Ascending aorta (tissue), 2 donors: ENCODE results near the gene TUBA3C. TPM values are rescaled to one million over a fixed set of nuclear protein-coding genes. Genes with fewer than 3 reads are reported as not detected.

Source experiments
- DNase-seq, 2 donors: peaks; one replicate each; pipeline ENCODE4 v3.0.0-alpha.2; 2019; ENCODE audit warnings: low spot score in 2 of 2
- H3K27ac ChIP-seq, 2 donors: fragments of 200-600 bp; sonication (generic); one replicate each; pipeline ENCODE4 v1.5.1; 2016 to 2017; ENCODE audit warnings: mild to moderate bottlenecking in 1 of 2
- H3K27me3 ChIP-seq: fragments of 200-600 bp; sonication (generic); one replicate; pipeline ENCODE4 v1.5.1; 2017
- H3K36me3 ChIP-seq, 2 donors: fragments of 200-600 bp; sonication (generic); one replicate each; pipeline ENCODE4 v1.5.1; 2016
- H3K4me1 ChIP-seq, 2 donors: fragments of 200-600 bp; sonication (generic); one replicate each; pipeline ENCODE4 v1.5.1; 2016 to 2017; ENCODE audit warnings: mild to moderate bottlenecking in 1 of 2
- H3K4me3 ChIP-seq, 2 donors: fragments of 200-600 bp; sonication (generic); one replicate each; pipeline ENCODE4 v1.5.1; 2016 to 2017; ENCODE audit warnings: mild to moderate bottlenecking in 1 of 2
- H3K9me3 ChIP-seq, 2 donors: fragments of 200-600 bp; sonication (generic); one replicate each; pipeline ENCODE4 v1.5.1; 2016
- CTCF ChIP-seq, 3 experiments: fragments of 200-600 bp in 2 of 3; fragments of 450-650 bp in 1 of 3; sonication (generic) in 2 of 3; IDR thresholded peaks; one replicate each; pipeline ENCODE4 v1.5.1; 2016 to 2019; ENCODE audit warnings: antibody characterized with exemption in 3 of 3, mild to moderate bottlenecking in 1 of 3, moderate library complexity in 1 of 3
- intact Hi-C: fragments of 100-400 bp; cut with DNase I; formaldehyde crosslinking; loops from one replicate; pipeline ENCODE4 v1.15.1; 2023
- total RNA-seq: library from RNA; depleted of rRNA; stranded (reverse); fragments of >200 nt; gene quantifications from one replicate; pipeline ENCODE4 v1.1.0, GENCODE V29; 2016

Gene TUBA3C
- total RNA-seq, 1 donor from 2014 or later, result not detected

GRCh38 chr13:19158526-19159174 lies 23.0 kb downstream of the TUBA3C start:
- TF ChIP-seq CTCF (IDR thresholded peaks at IDR 0.05), result no peak
- Histone ChIP-seq H3K27ac (no peak overlapping the region), H3K27me3 (no peaks in the 10 kb centered on the region), H3K9me3 (peaks cover 0 to 3% of the 10 kb centered on the region in 2 donors), H3K4me3 (no peak overlapping the region), H3K4me1 (no peaks in the 10 kb centered on the region), H3K36me3 (no peaks in the 10 kb centered on the region)
- intact Hi-C loops, result no loop called here
- DNase-seq, result no peak

GRCh38 chr13:19158006-19158405 lies 23.6 kb downstream of the TUBA3C start:
- H3K36me3 ChIP-seq, result no peaks in the 10 kb centered on the region
- DNase-seq, result no peak
- H3K27me3 ChIP-seq, result no peaks in the 10 kb centered on the region

GRCh38 chr13:19157461-19157860 lies 24.2 kb downstream of the TUBA3C start:
- H3K27ac ChIP-seq, result no peak overlapping the region
- no peak for DNase-seq
- TF ChIP-seq CTCF (IDR thresholded peaks at IDR 0.05), result no peak
- no peaks in the 10 kb centered on the region for H3K27me3 ChIP-seq
- H3K9me3 ChIP-seq, result no peaks in the 10 kb centered on the region
- no peaks in the 10 kb centered on the region for H3K4me1 ChIP-seq
- H3K4me3 ChIP-seq, result no peak overlapping the region
- H3K36me3 ChIP-seq, result no peaks in the 10 kb centered on the region
- intact Hi-C loops, result no loop called here

More at GRCh38 chr13:19158006-19158405, 23.6 kb downstream of the TUBA3C start:
- Histone ChIP-seq H3K9me3 (no peaks in the 10 kb centered on the region), H3K4me3 (no peak overlapping the region), H3K27ac (no peak overlapping the region), H3K4me1 (no peaks in the 10 kb centered on the region)
- TF ChIP-seq CTCF (IDR thresholded peaks at IDR 0.05), result no peak
- intact Hi-C loops, result no loop called here

- Histone ChIP-seq H3K27ac (no peak overlapping the region), H3K36me3 (no peaks in the 10 kb centered on the region), H3K9me3 (no peaks in the 10 kb centered on the region), H3K4me3 (no peak overlapping the region), H3K27me3 (no peaks in the 10 kb centered on the region), H3K4me1 (no peaks in the 10 kb centered on the region)
- intact Hi-C loops, result no loop called here
- no peak for TF ChIP-seq CTCF (IDR thresholded peaks at IDR 0.05)
- DNase-seq, result no peak
These were observed 25.4 kb downstream of the TUBA3C start for GRCh38 chr13:19156013-19156825.

- no peak overlapping the region for H3K4me3 ChIP-seq
- no peaks in the 10 kb centered on the region for H3K4me1 ChIP-seq
- H3K27ac ChIP-seq, result no peak overlapping the region
- no peak for DNase-seq
- no peak for TF ChIP-seq CTCF (IDR thresholded peaks at IDR 0.05)
- intact Hi-C loops, result no loop called here
- H3K27me3 ChIP-seq, result no peaks in the 10 kb centered on the region
- H3K36me3 ChIP-seq, result no peaks in the 10 kb centered on the region
- H3K9me3 ChIP-seq, result no peaks in the 10 kb centered on the region
These were observed 26.2 kb downstream of the TUBA3C start for GRCh38 chr13:19155321-19155861.
